Melanocyte of skin (primary cell): ENCODE results near the gene IGIP. TPM values are rescaled to one million over a fixed set of nuclear protein-coding genes. Genes with fewer than 3 reads are reported as not detected.

Source experiments
- total RNA-seq, 2 donors: library from RNA; depleted of rRNA; stranded (reverse); fragments of >200 nt; gene quantifications; 2 replicates each; pipeline ENCODE4 v1.2.3, GENCODE V29; 2012

Gene IGIP
- 1 to 10 TPM; 1.7 to 2.0 TPM for total RNA-seq

DNA sequence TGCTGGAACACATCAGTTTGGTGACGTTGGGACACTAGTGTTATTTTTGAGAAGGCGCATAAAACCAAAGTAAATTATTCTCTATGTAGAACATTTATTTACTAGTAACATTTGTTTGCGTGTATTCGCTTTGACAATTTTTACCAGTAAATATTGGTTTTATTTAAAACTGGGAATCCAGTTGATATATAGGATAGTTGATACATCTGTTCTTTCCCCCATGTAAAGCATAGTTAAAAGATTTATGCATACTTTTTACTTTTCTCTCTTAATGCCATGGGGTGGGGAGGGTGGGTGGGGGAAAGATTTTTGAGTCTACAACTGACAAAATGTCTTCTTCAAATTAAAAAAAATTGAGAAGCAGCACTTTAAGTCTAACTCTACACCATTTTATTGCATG is at the start of gene IGIP:
Gene IGIP (plus strand): TSS at position 301 of the 400 bp plus-strand sequence. CDS start 2,540 bp downstream, outside the sequence.

DNA sequence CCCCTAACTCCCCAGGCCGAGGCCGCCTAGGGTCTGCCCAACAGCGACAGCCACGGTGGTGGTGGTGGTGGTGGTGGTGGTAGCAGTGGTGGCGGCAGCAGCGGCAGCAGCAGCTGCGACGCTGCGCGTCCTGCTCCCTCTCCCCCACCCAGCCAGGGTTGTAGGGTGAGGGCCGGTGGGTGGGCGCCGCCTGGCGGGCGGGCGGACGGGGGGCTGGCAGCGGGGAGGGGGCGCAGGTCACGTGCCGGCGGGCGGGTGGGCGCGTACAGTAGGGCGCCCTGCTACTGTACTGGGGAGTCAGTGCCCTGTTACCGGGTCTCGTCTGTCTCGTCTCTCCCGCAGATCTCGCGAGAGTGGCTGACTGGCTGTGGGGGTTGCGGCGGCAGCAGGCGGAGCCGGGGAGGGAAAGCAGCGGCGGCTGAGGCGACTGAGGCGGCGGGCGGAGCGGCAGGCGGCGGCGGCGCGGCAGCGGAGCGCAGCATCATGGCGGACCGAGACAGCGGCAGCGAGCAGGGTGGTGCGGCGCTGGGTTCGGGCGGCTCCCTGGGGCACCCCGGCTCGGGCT is 12.0 kb upstream of the IGIP start, which contains the start of gene PURA:
Gene PURA (plus strand): TSS at position 411 of the 565 bp plus-strand sequence. CDS start 73 bp downstream, at position 484.

GRCh38 chr5:140174465-140175366 is 49.0 kb downstream of the IGIP start, which contains the start of gene CYSTM1:
Gene CYSTM1 (plus strand): TSS chr5:140175188. CDS start chr5:140194466, 19,278 bp downstream.

Other genes starting within 250 kb of the IGIP start
- gene NRG2, start 82.6 kb upstream of the IGIP start, total RNA-seq: 1 to 10 TPM in 1 of 2 donors, under 1 TPM in 1; 0.34 to 2.7 TPM
- 1 to 10 TPM; 9.3 to 10.0 TPM for gene PURA, start 11.8 kb upstream of the IGIP start, total RNA-seq
- gene CYSTM1, start 49.3 kb downstream of the IGIP start, total RNA-seq: 10 to 100 TPM; 55.1 to 68.6 TPM
- gene PFDN1, start 177.2 kb downstream of the IGIP start, total RNA-seq: 10 to 100 TPM; 67.4 to 76.3 TPM
- 1 to 10 TPM; 3.1 to 5.7 TPM for gene HBEGF, start 220.7 kb downstream of the IGIP start, total RNA-seq
- not detected for gene SLC4A9, start 234.3 kb downstream of the IGIP start, total RNA-seq